HG03280 (cell line): Measurements from ENCODE around the gene SCAND1.

Experiments
- ATAC-seq: cut with Tn5 transposase; IDR thresholded peaks from one replicate; pipeline ENCODE4 v1.9.1; 2021; ENCODE audit warnings: mild to moderate bottlenecking, moderate library complexity; ENCODE audit not compliant: unreplicated experiment

The SCAND1 gene

DNA sequence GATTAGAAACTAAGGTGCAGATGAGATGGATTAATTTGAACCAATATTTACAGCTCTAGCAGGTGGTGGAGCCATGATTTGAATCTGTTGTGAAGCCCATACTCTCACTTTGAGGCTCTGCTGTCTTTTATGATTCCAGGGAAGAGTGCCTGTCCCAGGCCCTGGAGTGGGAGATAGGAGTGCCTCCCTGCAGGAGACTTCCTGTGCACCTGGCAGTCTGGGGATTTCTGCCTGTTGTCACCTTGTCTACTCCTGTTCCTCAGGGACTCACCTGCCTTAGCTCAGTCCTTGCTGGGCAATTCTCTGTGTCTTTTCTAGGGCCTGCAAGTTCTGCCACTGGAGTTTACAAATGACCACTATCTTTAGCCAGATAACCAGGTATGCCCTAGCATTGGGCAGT is 46.3 kb downstream of the SCAND1 start:
- no peak for ATAC-seq

DNA sequence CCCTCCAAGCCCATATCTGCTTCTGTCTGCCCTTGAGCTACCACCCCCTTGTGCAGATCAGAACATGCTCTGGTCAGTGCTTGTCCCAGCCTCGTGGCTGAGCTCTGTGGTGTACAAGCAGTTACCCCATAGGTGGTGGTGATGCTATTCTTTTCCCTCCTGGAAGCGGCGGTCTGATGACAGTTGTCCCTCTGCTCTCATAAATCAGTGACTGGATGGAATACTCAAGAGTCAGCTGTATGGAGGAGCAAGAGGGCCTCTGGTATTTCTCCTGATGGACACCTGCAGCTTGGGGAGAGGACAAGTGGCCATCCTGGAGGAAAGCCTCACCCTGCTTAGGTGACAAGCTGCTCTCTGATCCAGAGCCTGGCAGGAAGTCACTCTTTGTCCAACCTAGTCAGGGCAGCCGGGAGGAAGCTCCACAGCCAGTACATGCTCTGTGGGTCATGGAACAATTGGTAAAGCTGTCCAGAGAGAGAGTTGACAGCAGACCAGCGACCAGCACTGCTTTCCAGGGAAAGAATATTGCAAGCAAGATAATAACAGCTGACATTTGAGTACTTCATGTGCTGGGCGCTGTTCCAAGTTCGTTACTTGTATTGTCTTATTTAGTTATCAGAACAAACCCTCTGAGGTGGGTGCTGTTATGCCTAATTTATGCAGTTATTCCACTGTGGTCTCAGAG is 47.1 kb downstream of the SCAND1 start:
- no peak for ATAC-seq

DNA sequence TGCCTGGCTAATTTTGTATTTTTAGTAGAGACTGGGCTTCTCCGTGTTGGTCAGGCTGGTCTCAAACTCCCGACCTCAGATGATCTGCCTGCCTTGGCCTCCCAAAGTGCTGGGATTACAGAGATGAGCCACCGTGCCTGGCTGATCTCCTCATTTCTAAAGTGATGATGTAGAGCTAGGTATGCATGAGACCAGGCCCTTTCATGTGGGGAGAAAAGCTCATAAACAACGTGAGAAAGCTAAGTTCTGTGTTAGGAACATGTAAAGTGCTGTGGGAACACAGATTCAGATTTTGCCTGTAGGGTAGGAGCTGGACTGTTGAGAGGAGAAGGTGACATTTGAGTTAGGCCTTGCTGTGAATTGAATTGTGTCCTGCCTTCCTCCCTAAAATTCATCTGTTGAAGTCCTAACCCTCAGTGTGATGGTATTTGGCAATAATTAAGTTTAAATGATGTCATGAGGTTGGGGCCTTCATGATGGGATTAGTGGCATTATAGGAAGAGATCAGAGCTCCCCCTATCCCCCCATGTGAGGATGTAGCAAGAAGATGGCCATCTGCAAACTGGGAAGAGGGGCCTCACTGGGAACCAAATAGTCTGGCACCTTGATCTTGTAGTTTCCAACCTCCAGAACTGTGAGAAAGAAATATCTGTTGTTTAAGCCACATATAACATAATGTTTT is 49.2 kb downstream of the SCAND1 start:
- ATAC-seq = no peak

DNA sequence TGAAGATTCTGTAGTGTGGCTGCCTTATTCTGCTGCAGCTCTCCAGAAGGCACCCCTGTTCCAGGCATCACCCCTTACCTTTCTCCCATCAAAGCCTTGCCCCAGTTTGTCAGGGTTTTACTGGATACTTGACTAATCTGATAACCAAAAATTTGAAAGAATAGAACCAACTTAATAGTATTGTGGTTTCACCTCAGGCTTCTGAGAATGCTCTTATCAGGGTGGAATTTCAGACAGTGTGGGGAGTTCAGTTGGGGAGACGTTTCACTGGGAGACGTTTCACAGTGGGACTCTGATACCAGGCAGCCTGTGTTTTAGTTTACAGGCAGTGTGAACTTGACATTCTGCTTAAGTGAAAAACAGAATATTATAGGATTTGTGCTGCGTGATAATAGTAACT is 50.5 kb downstream of the SCAND1 start:
- ATAC-seq = no peak
